HG02938 (cell line): ENCODE data around the gene CLCNKA.
"Not testable (repeated sequence)": the region's sequence is repeated elsewhere in the genome, so short reads cannot be mapped to it uniquely, and the experiment has no call there.

Experiments
- ATAC-seq: cut with Tn5 transposase; IDR thresholded peaks from one replicate; pipeline ENCODE4 v1.9.1; 2021; ENCODE audit warnings: mild to moderate bottlenecking, moderate library complexity; ENCODE audit not compliant: unreplicated experiment

The CLCNKA gene

GRCh38 chr1:16061989-16062686 lies 40.3 kb downstream of the CLCNKA start:
- not testable (repeated sequence) for ATAC-seq

GRCh38 chr1:16062687-16063075 lies 40.8 kb downstream of the CLCNKA start:
- ATAC-seq = not testable (repeated sequence)

GRCh38 chr1:16063226-16063829 lies 41.5 kb downstream of the CLCNKA start:
- no peak for ATAC-seq

GRCh38 chr1:16063921-16064320 lies 42.1 kb downstream of the CLCNKA start:
- no peak for ATAC-seq

- no peak for ATAC-seq
These were observed 42.9 kb downstream of the CLCNKA start for GRCh38 chr1:16064536-16065268.

- ATAC-seq = no peak
These were observed 43.4 kb downstream of the CLCNKA start for GRCh38 chr1:16065269-16065576.

- no peak for ATAC-seq
These were observed 44.4 kb downstream of the CLCNKA start for GRCh38 chr1:16066245-16066644.

GRCh38 chr1:16067127-16067768 lies 45.4 kb downstream of the CLCNKA start:
- ATAC-seq = no peak

GRCh38 chr1:16067933-16068332 lies 46.1 kb downstream of the CLCNKA start:
- no peak for ATAC-seq

- ATAC-seq = no peak
These were observed 46.8 kb downstream of the CLCNKA start for GRCh38 chr1:16068356-16069270.

- no peak for ATAC-seq
These were observed 49.0 kb downstream of the CLCNKA start for GRCh38 chr1:16070640-16071355.

- ATAC-seq = no peak
These were observed 49.8 kb downstream of the CLCNKA start for GRCh38 chr1:16071614-16072013.

GRCh38 chr1:16072095-16072494 lies 50.3 kb downstream of the CLCNKA start:
- ATAC-seq = no peak

- ATAC-seq = no peak
These were observed 51.0 kb downstream of the CLCNKA start for GRCh38 chr1:16072616-16073484.

GRCh38 chr1:16073490-16074119 lies 51.8 kb downstream of the CLCNKA start, which contains the start of gene FAM131C:
Gene FAM131C, minus strand, starts transcription at chr1:16073651. Its CDS starts 209 bp downstream, at chr1:16073442.
- ATAC-seq = no peak

GRCh38 chr1:16074217-16074616 lies 52.4 kb downstream of the CLCNKA start:
- no peak for ATAC-seq

- ATAC-seq = no peak
These were observed 53.6 kb downstream of the CLCNKA start for GRCh38 chr1:16075337-16076030.
